Stimulated activated naive CD8-positive, alpha-beta T cell treated with anti-CD3 and anti-CD28 coated beads, Interleukin-15, amount 100 ng/mL, for 72 hours (primary cell): ENCODE data around the gene NFIA.
"Not testable (repeated sequence)": the region's sequence is repeated elsewhere in the genome, so short reads cannot be mapped to it uniquely, and the experiment has no call there.

Experiments used
- ATAC-seq: fragments of 150-1000 bp; cut with Tn5 transposase; 2 replicates; pipeline ENCODE4 v1.10.0; 2021; ENCODE audit warnings: mild to moderate bottlenecking, moderate library complexity
- DNase-seq, 2 donors: peaks; one replicate each; pipeline ENCODE4 v3.0.0; 2021 to 2022
- H3K27ac Mint-ChIP-seq, 2 donors: one replicate each; pipeline ENCODE4 v1.8.0; 2022; ENCODE audit warnings: mild to moderate bottlenecking in 2 of 2, mixed read lengths in 2 of 2, moderate library complexity in 2 of 2
- H3K27me3 Mint-ChIP-seq: one replicate; pipeline ENCODE4 v1.8.0; 2022; ENCODE audit warnings: mixed read lengths
- H3K4me1 Mint-ChIP-seq: one replicate; pipeline ENCODE4 v1.8.0; 2022; ENCODE audit warnings: mild to moderate bottlenecking, mixed read lengths
- H3K4me3 Mint-ChIP-seq, 2 donors: one replicate each; pipeline ENCODE4 v1.8.0; 2022; ENCODE audit warnings: mild to moderate bottlenecking in 2 of 2, mixed read lengths in 2 of 2, moderate library complexity in 1 of 2
- H3K9me3 Mint-ChIP-seq, 2 donors: one replicate each; pipeline ENCODE4 v1.8.0; 2022; ENCODE audit warnings: mixed read lengths in 2 of 2

The NFIA gene

DNA sequence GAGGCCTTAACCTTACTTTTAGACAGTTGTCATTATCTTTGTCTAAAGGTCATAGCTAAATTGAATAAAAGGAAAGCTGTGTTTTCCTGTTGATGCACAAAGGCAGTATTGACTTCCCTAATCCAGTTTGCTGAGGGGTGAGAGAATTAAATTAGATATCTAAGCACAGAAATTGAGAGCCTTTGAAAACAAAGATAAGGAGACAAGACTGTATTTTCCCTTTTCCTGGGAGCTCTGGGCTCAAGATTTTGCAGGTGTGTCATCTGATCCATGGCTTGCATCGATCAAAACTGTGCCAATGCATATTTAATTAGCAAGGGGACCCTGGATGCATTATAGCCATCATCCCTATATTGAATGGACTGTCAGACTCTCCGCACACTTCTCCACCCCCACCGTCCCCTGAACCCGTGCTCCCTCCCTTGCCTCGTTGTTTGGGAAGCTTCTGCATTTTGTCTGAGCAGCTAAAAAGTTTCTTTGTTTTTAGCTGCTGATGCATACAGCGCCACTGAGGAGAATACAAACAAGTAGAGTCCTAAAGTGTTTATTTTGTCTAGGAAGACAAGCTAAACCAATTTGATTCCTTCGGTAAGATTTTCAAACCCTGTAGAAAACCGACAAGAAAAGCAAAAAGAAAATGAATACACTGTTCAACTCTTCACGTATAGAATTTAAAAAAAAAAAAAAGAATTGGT, 186.3 kb downstream of the NFIA start:
- no peak for DNase-seq
- no peaks in the 10 kb centered on the region for H3K27me3 Mint-ChIP-seq
- no peaks in the 10 kb centered on the region for H3K9me3 Mint-ChIP-seq
- H3K27ac Mint-ChIP-seq = no peak overlapping the region
- no peak for ATAC-seq
- H3K4me3 Mint-ChIP-seq = no peak overlapping the region
- peaks cover 6% of the 10 kb centered on the region for H3K4me1 Mint-ChIP-seq

DNA sequence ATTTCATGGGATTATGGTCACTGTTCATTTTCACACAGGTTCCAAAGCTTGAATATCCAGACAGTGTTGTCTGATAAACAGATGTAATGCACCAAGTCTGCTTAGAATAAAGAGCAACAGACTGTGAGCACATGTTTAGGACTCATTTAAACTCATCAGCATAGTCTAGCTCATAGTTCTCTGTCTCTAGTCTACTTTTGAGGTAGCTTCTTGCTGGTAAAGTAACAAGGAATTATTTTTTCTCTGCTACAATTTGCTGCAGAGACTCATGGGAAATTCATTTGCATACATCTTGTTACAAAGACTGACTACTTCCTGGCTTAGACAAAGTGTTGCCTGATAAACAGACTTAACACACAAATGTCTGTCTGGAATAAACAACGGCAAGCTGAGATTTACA, 187.2 kb downstream of the NFIA start:
- DNase-seq (no peak), ATAC-seq (no peak)
- no peak overlapping the region for H3K4me3 Mint-ChIP-seq
- H3K4me1 Mint-ChIP-seq = peaks cover 6% of the 10 kb centered on the region
- no peaks in the 10 kb centered on the region for H3K9me3 Mint-ChIP-seq
- H3K27ac Mint-ChIP-seq = no peak overlapping the region
- no peaks in the 10 kb centered on the region for H3K27me3 Mint-ChIP-seq

DNA sequence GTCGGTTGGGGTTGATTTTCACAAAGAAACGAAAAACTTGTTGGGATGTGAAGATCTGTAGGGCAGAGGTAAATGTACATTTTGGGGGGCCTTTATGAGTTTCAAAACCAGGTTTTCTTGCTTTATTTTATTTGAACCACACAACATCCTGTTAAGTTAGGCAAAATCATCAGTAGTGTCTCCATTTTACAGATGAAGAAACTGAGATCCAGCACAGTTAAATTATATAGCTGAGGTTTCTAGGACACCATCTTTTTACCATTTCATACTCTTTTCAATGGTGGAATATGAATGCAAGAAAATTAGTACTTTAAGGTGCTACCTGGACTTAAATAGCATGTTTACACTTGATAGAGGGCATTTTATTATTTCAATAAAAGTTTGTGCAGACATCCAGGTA, 187.7 kb downstream of the NFIA start:
- H3K27ac Mint-ChIP-seq = no peak overlapping the region
- DNase-seq (no peak), ATAC-seq (no peak)
- peaks cover 6% of the 10 kb centered on the region for H3K4me1 Mint-ChIP-seq
- H3K27me3 Mint-ChIP-seq = no peaks in the 10 kb centered on the region
- no peaks in the 10 kb centered on the region for H3K9me3 Mint-ChIP-seq
- no peak overlapping the region for H3K4me3 Mint-ChIP-seq

DNA sequence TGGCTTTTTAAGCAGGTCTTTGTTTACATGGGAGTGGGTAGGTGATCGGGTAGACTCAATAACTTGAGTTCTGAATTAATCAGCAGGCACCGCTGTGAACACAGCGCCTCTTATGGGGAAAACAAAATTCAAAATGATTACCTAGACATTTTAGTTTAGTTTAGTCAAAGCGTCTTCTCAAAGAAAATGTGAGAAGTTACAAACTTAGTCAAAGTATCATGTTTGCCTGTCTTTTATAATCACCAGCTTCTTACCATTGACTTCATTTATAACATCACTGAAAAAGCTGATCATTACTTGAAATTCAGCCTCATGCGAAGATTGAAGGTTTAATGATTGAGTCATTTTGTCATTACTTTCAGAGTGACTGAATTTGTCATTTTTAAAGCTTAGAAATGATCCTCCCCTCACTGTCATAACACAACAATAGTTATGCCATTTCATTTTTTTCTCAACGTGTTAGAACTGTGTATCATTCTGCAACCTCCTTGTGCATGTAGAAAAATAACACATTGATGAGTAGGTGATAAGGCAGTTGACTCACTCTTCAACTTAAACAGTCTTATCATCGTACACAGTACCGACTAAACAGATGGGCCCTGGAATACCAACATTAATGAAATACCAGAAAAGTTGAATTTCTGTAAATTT, 188.5 kb downstream of the NFIA start:
- Mint-ChIP-seq H3K4me1 (peaks cover 6% of the 10 kb centered on the region), H3K4me3 (no peak overlapping the region), H3K27me3 (no peaks in the 10 kb centered on the region), H3K9me3 (no peaks in the 10 kb centered on the region), H3K27ac (peak overlapping the region in 1 of 2 donors; percentile 69)
- peak; percentile 90 for ATAC-seq
- no peak for DNase-seq

DNA sequence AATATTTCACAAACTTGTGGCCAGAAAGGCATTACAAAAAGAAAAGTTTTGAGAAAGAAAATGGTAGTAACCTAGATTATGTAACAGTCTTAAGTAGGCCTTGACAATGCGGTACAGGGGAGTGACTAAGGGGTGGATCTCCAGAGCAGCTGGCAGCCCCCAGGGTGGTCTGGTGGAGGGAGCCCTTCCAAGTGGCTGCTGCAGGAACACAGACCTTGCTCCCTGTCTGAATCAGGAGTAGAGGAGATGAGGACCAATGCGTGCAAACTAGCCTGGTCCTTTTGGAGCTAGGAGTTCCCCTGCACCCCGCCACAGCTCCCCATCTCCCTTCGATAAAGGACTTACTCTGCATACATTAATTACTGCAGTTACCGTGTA, 189.0 kb downstream of the NFIA start:
- no peaks in the 10 kb centered on the region for H3K9me3 Mint-ChIP-seq
- H3K4me1 Mint-ChIP-seq = peaks cover 6% of the 10 kb centered on the region
- ATAC-seq (no peak), DNase-seq (no peak)
- no peaks in the 10 kb centered on the region for H3K27me3 Mint-ChIP-seq
- H3K27ac Mint-ChIP-seq = no peak overlapping the region
- no peak overlapping the region for H3K4me3 Mint-ChIP-seq

DNA sequence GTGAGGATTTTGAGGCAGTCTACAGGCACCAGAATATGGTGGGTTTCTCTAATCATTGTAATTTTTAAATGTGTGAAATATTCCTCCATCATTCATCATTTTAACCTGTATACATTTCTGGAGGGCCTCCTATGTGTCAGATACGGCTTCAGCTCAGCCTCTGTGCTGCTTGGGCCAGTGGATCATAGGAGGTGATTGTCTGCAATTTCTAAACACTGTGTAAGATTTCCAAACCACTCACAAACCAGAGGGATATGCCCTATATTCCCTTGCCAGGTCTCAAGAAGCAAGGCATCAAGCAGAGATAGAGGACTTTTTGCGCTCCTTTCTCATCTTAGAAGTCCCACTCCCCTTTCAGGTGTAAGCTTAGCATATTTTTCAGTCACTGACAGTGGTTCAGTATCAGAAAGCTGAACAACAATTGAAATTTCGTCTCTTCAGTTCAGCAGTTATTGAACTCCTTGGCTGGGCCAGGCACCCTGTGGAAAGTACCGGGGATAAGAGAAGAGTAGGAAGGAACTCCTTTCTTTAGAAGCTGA, 190.9 kb downstream of the NFIA start:
- peaks cover 6% of the 10 kb centered on the region for H3K4me1 Mint-ChIP-seq
- no peak overlapping the region for H3K4me3 Mint-ChIP-seq
- H3K9me3 Mint-ChIP-seq = no peaks in the 10 kb centered on the region
- H3K27ac Mint-ChIP-seq = no peak overlapping the region
- no peak for ATAC-seq
- no peaks in the 10 kb centered on the region for H3K27me3 Mint-ChIP-seq
- no peak for DNase-seq

DNA sequence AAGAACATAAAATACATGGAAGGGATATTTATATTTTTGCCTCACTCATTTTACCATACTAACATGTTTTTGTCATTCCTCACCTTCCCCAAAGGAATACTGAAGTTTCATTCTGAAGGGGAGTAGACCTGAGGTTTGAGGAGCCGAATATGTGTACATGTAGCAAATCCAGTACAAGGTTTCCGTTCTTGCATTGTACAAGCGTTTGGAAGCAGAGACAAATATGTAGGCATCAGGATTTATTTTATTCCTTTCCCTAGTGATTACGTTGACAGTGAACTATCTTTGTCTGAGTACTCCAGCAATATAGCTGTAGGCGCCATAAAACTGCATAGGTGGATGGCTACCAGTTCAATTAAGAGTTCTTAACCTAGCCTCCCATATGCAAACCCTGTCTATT, 191.5 kb downstream of the NFIA start:
- Mint-ChIP-seq H3K27me3 (no peaks in the 10 kb centered on the region), H3K4me3 (no peak overlapping the region), H3K4me1 (peaks cover 6% of the 10 kb centered on the region), H3K27ac (no peak overlapping the region), H3K9me3 (no peaks in the 10 kb centered on the region)
- no peak for DNase-seq
- no peak for ATAC-seq

DNA sequence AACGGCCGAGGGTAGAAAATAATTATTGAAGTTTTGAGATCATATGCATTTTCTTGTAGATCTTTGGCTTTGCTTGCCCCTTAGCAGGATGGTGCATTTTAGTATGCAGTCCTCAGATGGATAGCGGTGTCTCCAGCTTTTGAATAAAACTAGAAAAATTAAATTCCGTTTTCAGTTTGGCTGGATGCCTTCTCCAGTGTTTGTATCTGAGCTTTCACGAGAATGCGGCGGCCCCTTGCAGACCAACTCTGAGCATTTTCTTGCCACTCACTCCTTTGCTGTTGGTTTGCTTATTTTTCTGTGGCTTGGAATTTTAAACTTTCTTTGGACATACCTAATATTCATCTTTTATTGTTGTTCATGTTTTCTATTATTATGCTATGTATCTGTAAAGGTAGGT, 192.6 kb downstream of the NFIA start:
- Mint-ChIP-seq H3K27ac (no peak overlapping the region), H3K9me3 (no peaks in the 10 kb centered on the region), H3K27me3 (no peaks in the 10 kb centered on the region), H3K4me3 (no peak overlapping the region), H3K4me1 (peaks cover 16% of the 10 kb centered on the region)
- no peak for DNase-seq
- ATAC-seq = no peak

DNA sequence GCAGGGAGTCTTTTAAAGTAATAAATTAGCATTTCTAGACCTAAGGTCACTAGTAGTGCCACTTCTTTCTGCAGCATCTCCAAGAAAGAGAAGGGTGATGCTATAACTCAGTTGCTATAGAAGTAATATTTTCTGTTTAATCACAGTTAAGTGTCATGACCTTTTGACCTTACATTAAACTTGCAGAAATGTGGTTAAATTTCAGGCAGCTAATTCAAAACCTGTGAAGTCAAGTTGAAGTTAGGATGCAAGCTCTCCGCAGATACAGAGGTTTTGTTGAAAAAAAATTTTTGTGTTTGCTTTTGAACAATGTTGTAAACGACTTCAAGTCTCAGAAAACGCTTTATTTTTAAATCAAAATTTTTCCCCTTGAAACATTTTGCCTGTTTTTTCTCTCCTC, 193.9 kb downstream of the NFIA start:
- Mint-ChIP-seq H3K9me3 (no peaks in the 10 kb centered on the region), H3K4me1 (peaks cover 12% of the 10 kb centered on the region), H3K27me3 (no peaks in the 10 kb centered on the region), H3K4me3 (no peak overlapping the region), H3K27ac (no peak overlapping the region)
- DNase-seq = no peak
- ATAC-seq = no peak

DNA sequence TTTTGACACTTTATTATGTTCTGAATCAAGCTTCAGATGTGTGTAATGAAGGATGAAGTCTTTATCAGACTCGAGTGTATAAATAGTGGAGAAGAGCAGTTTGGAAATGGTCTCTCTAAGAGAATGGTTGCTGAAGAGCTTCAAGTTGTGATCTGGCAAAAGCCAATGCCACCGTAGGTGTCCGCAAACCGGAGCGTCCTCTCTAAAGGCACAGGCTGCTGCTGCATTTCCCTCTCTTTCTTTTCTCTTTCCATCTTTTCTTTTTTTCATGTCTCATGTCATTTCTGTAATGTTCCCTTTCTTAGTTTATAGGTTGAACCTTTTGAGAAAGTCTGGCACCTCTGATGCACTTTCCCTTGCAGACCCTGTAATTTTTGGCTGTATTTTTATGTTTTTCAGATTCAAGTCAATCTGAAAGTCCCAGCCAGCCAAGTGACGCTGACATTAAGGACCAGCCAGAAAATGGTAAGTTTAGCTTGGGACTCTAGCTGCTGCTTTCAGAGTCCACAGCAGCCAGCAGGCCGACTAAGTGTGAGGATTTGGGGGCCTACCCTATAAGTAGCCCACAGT, 194.8 kb downstream of the NFIA start:
- Mint-ChIP-seq H3K27ac (no peak overlapping the region), H3K4me1 (peaks cover 12% of the 10 kb centered on the region), H3K27me3 (no peaks in the 10 kb centered on the region), H3K9me3 (no peaks in the 10 kb centered on the region), H3K4me3 (no peak overlapping the region)
- DNase-seq = no peak
- no peak for ATAC-seq

DNA sequence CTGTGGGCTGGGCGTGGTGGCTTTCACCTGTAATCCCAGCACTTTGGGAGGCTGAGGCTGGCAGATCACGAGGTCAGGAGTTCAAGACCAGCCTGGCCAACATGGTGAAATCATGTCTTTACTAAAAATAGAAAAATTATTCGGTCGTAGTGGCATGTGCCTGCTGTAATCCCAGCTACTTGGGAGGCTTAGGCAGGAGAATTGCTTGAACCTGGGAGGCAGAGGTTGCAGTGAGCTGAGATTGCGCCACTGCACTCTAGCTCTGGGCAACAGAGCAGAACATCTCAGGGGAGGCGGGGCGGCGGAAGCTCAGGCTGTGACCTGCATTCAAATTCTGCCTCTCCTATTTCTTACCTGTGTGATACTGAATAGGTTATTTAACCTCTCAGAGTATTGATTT, 196.1 kb downstream of the NFIA start:
- H3K4me3 Mint-ChIP-seq, H3K9me3 Mint-ChIP-seq, DNase-seq, H3K27me3 Mint-ChIP-seq, H3K27ac Mint-ChIP-seq, ATAC-seq: not testable (repeated sequence)
- peaks cover 12% of the 10 kb centered on the region for H3K4me1 Mint-ChIP-seq

DNA sequence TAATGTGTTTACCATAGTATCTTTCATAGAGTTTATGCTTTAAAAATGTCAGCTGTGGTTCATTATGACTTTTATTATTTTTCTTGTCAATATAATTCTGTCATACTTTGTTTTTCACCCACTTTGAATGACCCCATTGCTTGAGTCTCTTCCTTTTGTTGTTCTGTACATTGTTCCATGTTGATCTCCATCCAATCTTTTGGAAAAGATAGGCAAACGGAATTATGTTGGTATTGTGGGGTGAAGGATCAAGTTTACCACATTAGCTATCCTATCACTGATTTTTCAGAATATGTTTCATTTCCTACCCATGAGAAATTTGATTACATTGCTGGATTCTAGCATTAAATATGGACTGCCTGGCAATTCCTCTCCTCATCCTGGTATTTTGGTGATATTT, 196.6 kb downstream of the NFIA start:
- no peak overlapping the region for H3K4me3 Mint-ChIP-seq
- no peak for ATAC-seq
- H3K27ac Mint-ChIP-seq = peak overlapping the region in 1 of 2 donors; percentile 19

DNA sequence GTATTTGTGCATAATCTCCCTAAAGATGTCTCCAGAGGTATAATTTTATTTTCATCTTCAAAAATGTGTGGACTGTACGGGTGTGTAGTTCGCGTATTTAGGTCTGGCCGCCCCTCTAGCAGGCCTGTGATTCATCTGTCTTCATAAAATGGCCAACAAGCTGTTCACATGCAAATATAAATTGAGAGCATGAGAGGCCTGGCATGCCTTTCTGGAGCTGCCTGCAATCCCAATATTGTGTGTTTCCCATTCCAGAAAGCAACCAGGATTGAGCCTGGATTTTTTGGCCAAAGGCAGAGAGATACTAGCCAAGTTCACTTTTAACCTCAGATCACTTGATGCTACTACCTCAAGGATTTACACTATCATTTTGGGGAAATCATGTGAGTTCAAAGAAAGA, 197.2 kb downstream of the NFIA start:
- DNase-seq = no peak

More for the DNA sequence above, 196.6 kb downstream of the NFIA start:
- Mint-ChIP-seq H3K9me3 (no peaks in the 10 kb centered on the region), H3K27me3 (no peaks in the 10 kb centered on the region), H3K4me1 (peaks cover 12% of the 10 kb centered on the region)
- DNase-seq = no peak

DNA sequence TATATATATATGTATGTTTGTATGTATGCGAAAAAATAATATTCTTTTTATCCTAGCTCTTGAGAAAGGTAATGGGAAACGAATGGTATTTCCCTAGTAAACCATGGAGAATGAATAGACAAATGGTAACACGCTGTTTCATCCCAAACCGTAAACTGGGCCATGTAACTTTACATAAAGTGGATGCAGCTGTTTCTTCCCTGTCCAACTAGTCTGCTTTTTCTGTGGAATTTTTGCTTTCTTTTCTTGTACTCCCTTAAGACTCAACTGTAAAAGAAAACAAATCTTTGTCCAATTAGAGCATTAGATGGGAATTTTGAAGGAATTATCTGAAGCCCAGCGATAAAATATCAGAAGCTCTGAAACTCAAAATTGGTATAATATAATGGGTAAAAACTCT, 198.1 kb downstream of the NFIA start:
- ATAC-seq = no peak
- Mint-ChIP-seq H3K27ac (no peak overlapping the region), H3K27me3 (no peaks in the 10 kb centered on the region)

More for the DNA sequence above, 197.2 kb downstream of the NFIA start:
- no peaks in the 10 kb centered on the region for H3K9me3 Mint-ChIP-seq
- peaks cover 12% of the 10 kb centered on the region for H3K4me1 Mint-ChIP-seq
- H3K27ac Mint-ChIP-seq = peak overlapping the region in 1 of 2 donors; percentile 19
- no peak overlapping the region for H3K4me3 Mint-ChIP-seq
- no peaks in the 10 kb centered on the region for H3K27me3 Mint-ChIP-seq
- ATAC-seq = no peak

DNA sequence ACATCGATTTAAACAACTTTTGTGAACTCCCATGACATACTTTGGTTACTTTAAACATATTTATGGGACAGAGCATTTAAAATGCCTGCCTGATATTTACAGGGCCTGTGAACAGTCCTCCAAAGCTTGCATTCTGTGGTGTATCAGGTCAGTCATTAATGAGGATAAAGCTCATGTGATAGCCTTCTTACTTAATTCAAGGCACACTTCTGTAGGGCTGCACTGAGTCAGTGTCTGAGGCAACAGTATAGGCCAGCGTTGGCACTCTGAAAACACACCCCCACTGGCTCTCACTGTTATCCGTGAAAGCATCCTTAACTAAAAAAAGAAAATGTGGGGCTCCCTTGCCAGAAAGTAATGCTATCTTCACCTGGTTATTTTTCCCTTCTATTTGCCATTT, 200.0 kb downstream of the NFIA start:
- Mint-ChIP-seq H3K27ac (no peak overlapping the region), H3K9me3 (no peaks in the 10 kb centered on the region)

More for the DNA sequence above, 198.1 kb downstream of the NFIA start:
- peaks cover 12% of the 10 kb centered on the region for H3K4me1 Mint-ChIP-seq
- H3K9me3 Mint-ChIP-seq = no peaks in the 10 kb centered on the region
- H3K4me3 Mint-ChIP-seq = no peak overlapping the region
- no peak for DNase-seq

DNA sequence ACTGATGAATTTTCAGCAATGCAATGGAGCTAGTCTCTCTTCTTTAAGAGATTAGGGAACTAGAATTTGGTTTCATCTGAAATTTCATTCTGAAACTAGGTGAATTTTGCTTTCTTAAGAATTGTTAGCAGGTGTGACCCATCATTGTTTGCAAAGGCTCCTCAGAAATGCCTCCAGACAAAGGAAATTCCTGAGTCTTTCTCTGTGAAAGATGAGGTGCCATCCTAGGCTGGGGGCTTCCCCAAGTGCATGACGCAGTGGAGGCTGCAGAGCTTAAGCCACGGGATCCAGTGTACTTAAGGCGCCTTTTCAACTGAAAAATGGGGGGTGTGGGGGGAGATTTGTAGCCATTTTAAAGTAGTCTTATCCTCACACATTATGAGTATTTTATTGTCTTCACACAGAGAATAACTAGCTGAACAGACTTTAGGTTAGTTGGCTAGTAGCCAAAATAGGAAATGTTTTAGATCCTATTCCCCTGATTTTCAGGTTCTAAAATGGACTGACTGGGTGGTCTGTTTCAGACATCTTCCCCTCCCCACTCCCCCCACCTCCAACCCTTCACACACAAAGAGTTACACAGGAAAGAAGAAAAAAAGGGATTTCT, 202.0 kb downstream of the NFIA start:
- ATAC-seq = no peak
- Mint-ChIP-seq H3K27ac (no peak overlapping the region), H3K4me3 (no peak overlapping the region), H3K9me3 (no peaks in the 10 kb centered on the region), H3K4me1 (peaks cover 9% of the 10 kb centered on the region), H3K27me3 (no peaks in the 10 kb centered on the region)
- no peak for DNase-seq

More for the DNA sequence above, 200.0 kb downstream of the NFIA start:
- H3K27me3 Mint-ChIP-seq = no peaks in the 10 kb centered on the region
- peaks cover 12% of the 10 kb centered on the region for H3K4me1 Mint-ChIP-seq
- DNase-seq (no peak), ATAC-seq (no peak)
- H3K4me3 Mint-ChIP-seq = no peak overlapping the region
